SK-N-SH treated with all-trans-retinoic acid at 6 μM for 48 hours (cell line): ENCODE measurements around the gene PSMD14.
"Not testable (repeated sequence)": the region's sequence is repeated elsewhere in the genome, so short reads cannot be mapped to it uniquely, and the experiment has no call there.

Experiments used
- ATAC-seq: fragments of 200-7000 bp; cut with Tn5 transposase; 3 replicates; pipeline ENCODE4 v1.9.1; 2020; ENCODE audit warnings: mild to moderate bottlenecking, moderate library complexity
- ARNTL ChIP-seq: fragments of 450-650 bp; formaldehyde crosslinking; IDR thresholded peaks from 2 replicates; pipeline ENCODE4 v1.5.0; 2020; ENCODE audit warnings: low read depth, mild to moderate bottlenecking, moderate library complexity, borderline replicate concordance
- BACH2 ChIP-seq: fragments of 250-450 bp; sonication (Bioruptor Pico); IDR thresholded peaks from 2 replicates; pipeline ENCODE4 v1.9.0; 2021; ENCODE audit warnings: mild to moderate bottlenecking, borderline replicate concordance
- CSDC2 ChIP-seq: fragments of 250-450 bp; sonication (Bioruptor Pico); IDR thresholded peaks from 2 replicates; pipeline ENCODE4 v1.5.0; 2020; ENCODE audit warnings: mild to moderate bottlenecking, moderate library complexity
- ESRRG ChIP-seq: fragments of 250-450 bp; sonication (Bioruptor Pico); IDR thresholded peaks from 2 replicates; pipeline ENCODE4 v1.6.1; 2021; ENCODE audit warnings: mild to moderate bottlenecking
- GLIS3 ChIP-seq: fragments of 250-450 bp; sonication (Bioruptor Pico); IDR thresholded peaks from 2 replicates; pipeline ENCODE4 v1.5.0; 2020; ENCODE audit warnings: mild to moderate bottlenecking, moderate library complexity
- ISL1 ChIP-seq: fragments of 250-450 bp; sonication (Bioruptor Pico); IDR thresholded peaks from 2 replicates; pipeline ENCODE4 v2.1.2; 2022; ENCODE audit warnings: mild to moderate bottlenecking, moderate library complexity
- OSR1 ChIP-seq: fragments of 250-450 bp; sonication (Bioruptor Pico); IDR thresholded peaks from 2 replicates; pipeline ENCODE4 v1.8.0; 2022; ENCODE audit warnings: moderate library complexity, mild to moderate bottlenecking, inconsistent platforms
- PPARA ChIP-seq: fragments of 250-450 bp; sonication (Bioruptor Pico); IDR thresholded peaks from 2 replicates; pipeline ENCODE4 v1.5.0; 2020; ENCODE audit warnings: mild to moderate bottlenecking, borderline replicate concordance
- RARB ChIP-seq: fragments of 250-450 bp; sonication (Bioruptor Pico); IDR thresholded peaks from 2 replicates; pipeline ENCODE4 v1.8.0; 2021; ENCODE audit warnings: mild to moderate bottlenecking, moderate library complexity
- SNAI2 ChIP-seq: fragments of 250-450 bp; sonication (Bioruptor Pico); IDR thresholded peaks from 2 replicates; pipeline ENCODE4 v1.5.0; 2020; ENCODE audit warnings: mild to moderate bottlenecking, moderate library complexity
- TCF4 ChIP-seq: fragments of 250-450 bp; sonication (Bioruptor Pico); IDR thresholded peaks from 2 replicates; pipeline ENCODE4 v1.8.0; 2021; ENCODE audit warnings: mild to moderate bottlenecking, moderate library complexity, borderline replicate concordance
- TOX ChIP-seq: fragments of 250-450 bp; sonication (Bioruptor Pico); IDR thresholded peaks from 2 replicates; pipeline ENCODE4 v1.8.0; 2021; ENCODE audit warnings: mild to moderate bottlenecking, moderate library complexity, borderline replicate concordance
- ZC3H10 ChIP-seq: fragments of 250-450 bp; sonication (Bioruptor Pico); IDR thresholded peaks from 2 replicates; pipeline ENCODE4 v1.5.1; 2021; ENCODE audit warnings: mild to moderate bottlenecking, moderate library complexity
- ZNF70 ChIP-seq: fragments of 450-650 bp; formaldehyde crosslinking; IDR thresholded peaks from 2 replicates; pipeline ENCODE4 v1.5.0; 2020; ENCODE audit warnings: mild to moderate bottlenecking, moderate library complexity
- ZNF8 ChIP-seq: fragments of 450-650 bp; formaldehyde crosslinking; IDR thresholded peaks from 2 replicates; pipeline ENCODE4 v1.5.0; 2020; ENCODE audit warnings: mild to moderate bottlenecking, moderate library complexity
- TF ChIP-seq, protein P1 (sequence below): fragments of 250-450 bp; sonication (Bioruptor Pico); IDR thresholded peaks from 2 replicates; pipeline ENCODE4 v1.8.0; 2020; ENCODE audit warnings: mild to moderate bottlenecking, moderate library complexity, borderline replicate concordance
- TF ChIP-seq, protein P2 (sequence below): fragments of 250-450 bp; sonication (Bioruptor Pico); IDR thresholded peaks from 2 replicates; pipeline ENCODE4 v1.5.1; 2021; ENCODE audit warnings: mild to moderate bottlenecking, moderate library complexity
- TF ChIP-seq, protein P3 (sequence below): fragments of 250-450 bp; sonication (Bioruptor Pico); IDR thresholded peaks from 2 replicates; pipeline ENCODE4 v1.8.0; 2021; ENCODE audit warnings: low read depth, mild to moderate bottlenecking, moderate library complexity, borderline replicate concordance
- TF ChIP-seq, protein P4 (sequence below): fragments of 250-450 bp; sonication (Bioruptor Pico); IDR thresholded peaks from 2 replicates; pipeline ENCODE4 v1.5.1; 2020; ENCODE audit warnings: low read depth, mild to moderate bottlenecking, moderate library complexity

Gene PSMD14

DNA sequence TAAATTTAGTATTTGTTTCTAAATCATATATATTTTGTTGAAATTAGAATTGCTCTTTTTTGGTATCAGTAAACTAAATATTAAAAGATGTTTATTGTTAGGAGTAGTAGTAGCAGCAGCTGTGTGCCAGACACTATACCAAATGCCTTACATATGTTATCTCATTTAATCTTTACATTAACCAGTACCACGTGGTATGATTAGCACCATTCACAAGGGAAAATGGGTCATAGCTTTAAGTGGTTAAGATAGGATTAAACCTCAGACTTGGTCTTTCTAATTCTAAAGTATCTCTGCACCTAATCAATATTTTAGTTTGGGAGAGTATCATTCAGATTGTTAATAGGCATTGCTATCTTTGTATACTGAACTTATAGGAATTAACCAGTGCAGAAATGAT, 29.0 kb downstream of the PSMD14 start:
- TF ChIP-seq ISL1 (CRISPR knock-in tag) (no peak), TCF4 (peak; percentile 62; the same call in 1 of the 2 replicates)

DNA sequence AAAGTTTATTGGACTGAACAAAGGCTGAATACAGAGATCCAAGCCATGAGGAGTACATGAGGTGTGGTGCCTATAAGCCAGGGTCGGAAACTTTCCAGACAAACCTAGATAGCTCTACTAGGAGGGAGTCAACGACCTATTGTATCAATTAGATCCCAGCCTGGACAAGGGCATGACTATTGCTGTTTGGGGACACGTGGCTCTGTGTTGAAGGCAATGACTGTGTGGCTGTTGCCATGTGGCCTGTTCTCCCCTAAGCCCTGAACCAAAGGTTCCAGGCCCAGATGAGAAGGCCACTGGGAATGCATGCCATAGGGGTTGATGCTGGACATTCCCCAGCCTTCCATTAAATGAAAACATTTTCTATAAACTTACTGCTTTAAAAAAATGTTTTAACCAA, 31.3 kb downstream of the PSMD14 start:
- not testable (repeated sequence) for ATAC-seq

More for the DNA sequence above, 29.0 kb downstream of the PSMD14 start:
- ATAC-seq, result no peak

DNA sequence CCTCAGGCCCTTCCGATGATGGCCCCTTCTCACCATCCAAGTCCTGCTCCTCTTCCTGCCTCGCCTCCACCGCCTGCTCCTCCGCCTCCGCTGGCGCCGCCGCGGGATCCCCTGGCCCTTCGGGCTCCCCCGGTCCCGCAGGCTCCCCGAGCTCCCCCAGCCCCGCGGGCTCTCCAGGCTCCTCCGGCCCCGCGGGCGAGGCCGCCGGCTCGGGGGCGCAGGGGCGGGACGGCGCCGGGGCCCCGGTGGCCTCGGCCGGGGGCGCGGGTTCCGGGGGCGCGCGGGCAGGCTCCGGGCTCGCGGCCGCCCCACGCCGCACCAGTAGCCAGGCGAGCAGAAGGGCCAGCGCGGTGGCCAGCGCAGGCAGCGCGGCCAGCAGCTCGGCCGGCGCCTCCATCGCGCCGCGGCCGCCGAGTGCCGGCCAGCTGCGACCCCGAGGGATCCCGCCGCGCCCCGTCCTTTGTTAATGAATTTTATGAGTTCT, 32.7 kb downstream of the PSMD14 start:
- ATAC-seq, result not testable (repeated sequence)

DNA sequence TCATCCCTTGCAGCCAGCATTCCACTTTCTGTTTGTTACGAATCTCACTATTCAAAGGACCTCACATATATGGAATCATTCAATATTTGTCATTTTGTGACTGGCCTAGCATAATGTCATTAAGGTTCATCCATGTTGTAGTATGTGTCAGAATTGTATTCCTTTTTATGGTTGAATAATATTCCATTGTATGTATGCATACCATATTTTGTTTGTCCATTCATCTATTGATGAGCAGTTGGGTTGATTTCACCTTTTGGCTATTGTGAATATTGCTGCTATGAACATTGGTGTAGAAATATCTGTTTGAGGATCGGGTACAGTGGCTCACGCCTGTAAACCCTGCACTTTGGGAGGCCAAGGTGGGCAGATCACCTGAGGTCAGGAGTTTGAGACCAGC, 35.0 kb downstream of the PSMD14 start:
- peak; percentile 83 for TF ChIP-seq ZNF8 (CRISPR knock-in tag)
- no peak for TF ChIP-seq TCF4
- ATAC-seq, result no peak

DNA sequence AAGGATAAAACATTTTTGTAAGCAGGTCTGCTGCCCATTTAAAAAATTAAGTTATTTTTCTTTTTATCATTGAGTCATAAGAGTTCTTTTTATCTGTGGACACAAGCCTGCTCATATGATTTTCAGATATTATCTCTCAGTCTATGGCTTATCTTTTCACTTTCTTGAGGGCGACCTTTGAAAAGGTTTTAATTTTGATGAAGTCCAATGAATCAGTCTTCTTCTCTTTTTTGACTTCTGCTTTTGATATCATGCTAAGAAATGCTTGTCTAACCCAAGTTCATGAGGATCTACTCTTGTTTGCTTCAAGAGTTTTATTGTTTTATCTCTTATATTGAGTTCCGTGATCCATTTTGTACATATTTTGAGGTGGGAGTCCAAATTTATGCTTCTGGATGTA, 36.5 kb downstream of the PSMD14 start:
- no peak for ATAC-seq
- TF ChIP-seq BACH2 (CRISPR knock-in tag) (no peak), ISL1 (CRISPR knock-in tag) (no peak), ZNF8 (CRISPR knock-in tag) (no peak), OSR1 (CRISPR knock-in tag) (no peak), TCF4 (no peak)
- TF ChIP-seq, protein P1, sequence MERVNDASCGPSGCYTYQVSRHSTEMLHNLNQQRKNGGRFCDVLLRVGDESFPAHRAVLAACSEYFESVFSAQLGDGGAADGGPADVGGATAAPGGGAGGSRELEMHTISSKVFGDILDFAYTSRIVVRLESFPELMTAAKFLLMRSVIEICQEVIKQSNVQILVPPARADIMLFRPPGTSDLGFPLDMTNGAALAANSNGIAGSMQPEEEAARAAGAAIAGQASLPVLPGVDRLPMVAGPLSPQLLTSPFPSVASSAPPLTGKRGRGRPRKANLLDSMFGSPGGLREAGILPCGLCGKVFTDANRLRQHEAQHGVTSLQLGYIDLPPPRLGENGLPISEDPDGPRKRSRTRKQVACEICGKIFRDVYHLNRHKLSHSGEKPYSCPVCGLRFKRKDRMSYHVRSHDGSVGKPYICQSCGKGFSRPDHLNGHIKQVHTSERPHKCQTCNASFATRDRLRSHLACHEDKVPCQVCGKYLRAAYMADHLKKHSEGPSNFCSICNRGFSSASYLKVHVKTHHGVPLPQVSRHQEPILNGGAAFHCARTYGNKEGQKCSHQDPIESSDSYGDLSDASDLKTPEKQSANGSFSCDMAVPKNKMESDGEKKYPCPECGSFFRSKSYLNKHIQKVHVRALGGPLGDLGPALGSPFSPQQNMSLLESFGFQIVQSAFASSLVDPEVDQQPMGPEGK, result no peak

DNA sequence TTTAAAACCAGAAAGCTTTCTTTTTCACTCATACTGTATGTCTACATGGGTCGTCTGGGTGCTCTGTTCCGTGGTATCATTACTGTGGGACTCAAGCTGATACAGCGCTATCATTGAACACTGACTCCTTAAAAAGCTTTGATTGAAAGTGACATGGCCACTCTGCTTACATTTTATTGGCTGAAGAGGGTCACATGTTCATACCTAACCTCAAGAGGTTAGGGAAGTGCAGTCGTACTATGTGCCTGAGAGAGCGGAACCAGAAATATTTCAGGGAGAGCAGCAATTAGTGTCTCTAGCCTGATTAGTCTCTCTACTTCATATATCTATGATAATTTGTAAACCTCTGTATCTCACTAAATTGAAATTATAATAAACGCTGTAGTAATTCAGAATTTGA, 43.5 kb downstream of the PSMD14 start:
- ATAC-seq, result no peak
- TF ChIP-seq, protein P2, sequence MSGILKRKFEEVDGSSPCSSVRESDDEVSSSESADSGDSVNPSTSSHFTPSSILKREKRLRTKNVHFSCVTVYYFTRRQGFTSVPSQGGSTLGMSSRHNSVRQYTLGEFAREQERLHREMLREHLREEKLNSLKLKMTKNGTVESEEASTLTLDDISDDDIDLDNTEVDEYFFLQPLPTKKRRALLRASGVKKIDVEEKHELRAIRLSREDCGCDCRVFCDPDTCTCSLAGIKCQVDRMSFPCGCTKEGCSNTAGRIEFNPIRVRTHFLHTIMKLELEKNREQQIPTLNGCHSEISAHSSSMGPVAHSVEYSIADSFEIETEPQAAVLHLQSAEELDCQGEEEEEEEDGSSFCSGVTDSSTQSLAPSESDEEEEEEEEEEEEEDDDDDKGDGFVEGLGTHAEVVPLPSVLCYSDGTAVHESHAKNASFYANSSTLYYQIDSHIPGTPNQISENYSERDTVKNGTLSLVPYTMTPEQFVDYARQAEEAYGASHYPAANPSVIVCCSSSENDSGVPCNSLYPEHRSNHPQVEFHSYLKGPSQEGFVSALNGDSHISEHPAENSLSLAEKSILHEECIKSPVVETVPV (CRISPR knock-in tag), result no peak
- TF ChIP-seq ZNF8 (CRISPR knock-in tag), result no peak
- TF ChIP-seq GLIS3 (CRISPR knock-in tag), result no peak
- TF ChIP-seq OSR1 (CRISPR knock-in tag), result no peak
- TF ChIP-seq ZNF70 (CRISPR knock-in tag), result no peak
- no peak for TF ChIP-seq ESRRG (CRISPR knock-in tag)
- no peak for TF ChIP-seq TCF4
- TF ChIP-seq, protein P3, sequence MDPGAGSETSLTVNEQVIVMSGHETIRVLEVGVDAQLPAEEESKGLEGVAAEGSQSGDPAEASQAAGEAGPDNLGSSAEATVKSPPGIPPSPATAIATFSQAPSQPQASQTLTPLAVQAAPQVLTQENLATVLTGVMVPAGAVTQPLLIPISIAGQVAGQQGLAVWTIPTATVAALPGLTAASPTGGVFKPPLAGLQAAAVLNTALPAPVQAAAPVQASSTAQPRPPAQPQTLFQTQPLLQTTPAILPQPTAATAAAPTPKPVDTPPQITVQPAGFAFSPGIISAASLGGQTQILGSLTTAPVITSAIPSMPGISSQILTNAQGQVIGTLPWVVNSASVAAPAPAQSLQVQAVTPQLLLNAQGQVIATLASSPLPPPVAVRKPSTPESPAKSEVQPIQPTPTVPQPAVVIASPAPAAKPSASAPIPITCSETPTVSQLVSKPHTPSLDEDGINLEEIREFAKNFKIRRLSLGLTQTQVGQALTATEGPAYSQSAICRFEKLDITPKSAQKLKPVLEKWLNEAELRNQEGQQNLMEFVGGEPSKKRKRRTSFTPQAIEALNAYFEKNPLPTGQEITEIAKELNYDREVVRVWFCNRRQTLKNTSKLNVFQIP, result no peak
- no peak for TF ChIP-seq BACH2 (CRISPR knock-in tag)
- TF ChIP-seq ARNTL (CRISPR knock-in tag), result no peak
- no peak for TF ChIP-seq PPARA (CRISPR knock-in tag)
- no peak for TF ChIP-seq TOX (CRISPR knock-in tag)
- TF ChIP-seq RARB (CRISPR knock-in tag), result no peak
- TF ChIP-seq CSDC2 (CRISPR knock-in tag), result no peak
- no peak for TF ChIP-seq SNAI2 (CRISPR knock-in tag)
- no peak for TF ChIP-seq ISL1 (CRISPR knock-in tag)

DNA sequence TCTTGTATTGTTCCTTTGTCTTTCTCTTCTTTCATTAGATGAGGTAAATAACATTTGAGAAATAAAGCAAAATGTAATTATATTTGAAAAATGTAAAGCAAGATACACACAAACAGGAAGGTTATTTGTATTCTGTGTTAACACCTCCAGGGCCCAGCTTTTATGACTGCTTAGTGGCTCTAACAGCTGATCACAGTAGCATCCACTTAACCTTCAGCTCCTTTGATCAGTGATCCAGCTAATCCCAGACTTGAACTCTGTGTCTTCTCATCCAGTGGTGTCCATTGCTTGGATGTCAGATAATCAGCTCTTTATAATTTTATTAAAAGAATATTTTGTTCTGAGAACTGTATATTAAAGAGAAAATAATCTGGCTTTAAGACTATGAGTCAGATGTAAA, 44.5 kb downstream of the PSMD14 start:
- TF ChIP-seq TCF4, result no peak
- TF ChIP-seq TOX (CRISPR knock-in tag), result no peak
- TF ChIP-seq, protein P1, result no peak
- TF ChIP-seq, protein P2 (CRISPR knock-in tag), result no peak
- no peak for TF ChIP-seq CSDC2 (CRISPR knock-in tag)
- TF ChIP-seq, protein P4, sequence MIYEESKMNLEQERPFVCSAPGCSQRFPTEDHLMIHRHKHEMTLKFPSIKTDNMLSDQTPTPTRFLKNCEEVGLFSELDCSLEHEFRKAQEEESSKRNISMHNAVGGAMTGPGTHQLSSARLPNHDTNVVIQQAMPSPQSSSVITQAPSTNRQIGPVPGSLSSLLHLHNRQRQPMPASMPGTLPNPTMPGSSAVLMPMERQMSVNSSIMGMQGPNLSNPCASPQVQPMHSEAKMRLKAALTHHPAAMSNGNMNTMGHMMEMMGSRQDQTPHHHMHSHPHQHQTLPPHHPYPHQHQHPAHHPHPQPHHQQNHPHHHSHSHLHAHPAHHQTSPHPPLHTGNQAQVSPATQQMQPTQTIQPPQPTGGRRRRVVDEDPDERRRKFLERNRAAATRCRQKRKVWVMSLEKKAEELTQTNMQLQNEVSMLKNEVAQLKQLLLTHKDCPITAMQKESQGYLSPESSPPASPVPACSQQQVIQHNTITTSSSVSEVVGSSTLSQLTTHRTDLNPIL (CRISPR knock-in tag), result no peak
- TF ChIP-seq OSR1 (CRISPR knock-in tag), result no peak
- no peak for TF ChIP-seq ZC3H10
- TF ChIP-seq PPARA (CRISPR knock-in tag), result no peak
- no peak for TF ChIP-seq ZNF70 (CRISPR knock-in tag)
- ATAC-seq, result no peak
